ENCODE data around the gene SSBP4. TPM values are rescaled to one million over a fixed set of nuclear protein-coding genes. Genes with fewer than 3 reads are reported as not detected.

SSBP4 gene
- total and polyA plus RNA-seq, 9 donors: 77.1 to 156 (median 118) TPM

GRCh38 chr19:18426416-18426767, 7.2 kb downstream of the SSBP4 start:
- Histone ChIP-seq H3K9me3 (replicated peaks; ENCODE audit: control insufficient read depth, low read depth, low read length) (no peaks in the 10 kb centered on the region), H3K27me3 (ENCODE audit: control insufficient read depth, insufficient read depth, low read length) (no peaks in the 10 kb centered on the region), H3K36me3 (ENCODE audit: control insufficient read depth, insufficient read depth, low read length) (peaks cover 20% of the 10 kb centered on the region), H3K4me3 (ENCODE audit: low read length) (no peak overlapping the region), H3K27ac (ENCODE audit: low read length) (peak overlapping the region; percentile 71), H3K4me1 (ENCODE audit: control insufficient read depth, insufficient read depth, low read length) (peaks cover 89% of the 10 kb centered on the region)
- 70% methylated on average over 5 of the region's 8 CpGs for WGBS (ENCODE audit: insufficient coverage)
- DNase-seq: no peak

- Histone ChIP-seq H3K27me3 (ENCODE audit: control insufficient read depth, insufficient read depth, low read length) (no peaks in the 10 kb centered on the region), H3K4me3 (ENCODE audit: low read length) (no peak overlapping the region), H3K27ac (ENCODE audit: low read length) (no peak overlapping the region), H3K9me3 (replicated peaks; ENCODE audit: control insufficient read depth, low read depth, low read length) (no peaks in the 10 kb centered on the region), H3K36me3 (ENCODE audit: control insufficient read depth, insufficient read depth, low read length) (peaks cover 26% of the 10 kb centered on the region), H3K4me1 (ENCODE audit: control insufficient read depth, insufficient read depth, low read length) (peaks cover 91% of the 10 kb centered on the region)
- WGBS (ENCODE audit: insufficient coverage): 71% methylated on average over 11 of the region's 16 CpGs
- DNase-seq: no peak
Observed at GRCh38 chr19:18427080-18427742, 8.0 kb downstream of the SSBP4 start.

GRCh38 chr19:18427743-18428113, 8.5 kb downstream of the SSBP4 start:
- no peaks in the 10 kb centered on the region for H3K27me3 ChIP-seq (ENCODE audit: control insufficient read depth, insufficient read depth, low read length)
- WGBS (ENCODE audit: insufficient coverage): 54% methylated on average over 4 of the region's 12 CpGs
- no peak overlapping the region for H3K4me3 ChIP-seq (ENCODE audit: low read length)
- H3K27ac ChIP-seq (ENCODE audit: low read length): no peak overlapping the region
- DNase-seq: no peak
- peaks cover 22% of the 10 kb centered on the region for H3K36me3 ChIP-seq (ENCODE audit: control insufficient read depth, insufficient read depth, low read length)
- H3K9me3 ChIP-seq (replicated peaks; ENCODE audit: control insufficient read depth, low read depth, low read length): no peaks in the 10 kb centered on the region
- H3K4me1 ChIP-seq (ENCODE audit: control insufficient read depth, insufficient read depth, low read length): peaks cover 91% of the 10 kb centered on the region

GRCh38 chr19:18428173-18428786, 9.1 kb downstream of the SSBP4 start:
- no peaks in the 10 kb centered on the region for H3K27me3 ChIP-seq (ENCODE audit: control insufficient read depth, insufficient read depth, low read length)
- peaks cover 91% of the 10 kb centered on the region for H3K4me1 ChIP-seq (ENCODE audit: control insufficient read depth, insufficient read depth, low read length)
- H3K36me3 ChIP-seq (ENCODE audit: control insufficient read depth, insufficient read depth, low read length): peaks cover 22% of the 10 kb centered on the region
- WGBS (ENCODE audit: insufficient coverage): 33% methylated on average over 5 of the region's 17 CpGs
- no peaks in the 10 kb centered on the region for H3K9me3 ChIP-seq (replicated peaks; ENCODE audit: control insufficient read depth, low read depth, low read length)
- no peak overlapping the region for H3K27ac ChIP-seq (ENCODE audit: low read length)
- H3K4me3 ChIP-seq (ENCODE audit: low read length): no peak overlapping the region
- DNase-seq: no peak

- peak overlapping the region; percentile 59 for H3K27ac ChIP-seq (ENCODE audit: low read length)
- H3K36me3 ChIP-seq (ENCODE audit: control insufficient read depth, insufficient read depth, low read length): peaks cover 19% of the 10 kb centered on the region
- DNase-seq: peak; percentile 84
- H3K27me3 ChIP-seq (ENCODE audit: control insufficient read depth, insufficient read depth, low read length): no peaks in the 10 kb centered on the region
- WGBS (ENCODE audit: insufficient coverage): 10% methylated on average over 34 of the region's 77 CpGs
- peak overlapping the region; percentile 25 for H3K4me3 ChIP-seq (ENCODE audit: low read length)
- H3K4me1 ChIP-seq (ENCODE audit: control insufficient read depth, insufficient read depth, low read length): peaks cover 87% of the 10 kb centered on the region
- no peaks in the 10 kb centered on the region for H3K9me3 ChIP-seq (replicated peaks; ENCODE audit: control insufficient read depth, low read depth, low read length)
Observed at GRCh38 chr19:18428787-18429674, 9.8 kb downstream of the SSBP4 start.

- peak overlapping the region; percentile 59 for H3K27ac ChIP-seq (ENCODE audit: low read length)
- H3K36me3 ChIP-seq (ENCODE audit: control insufficient read depth, insufficient read depth, low read length): peaks cover 22% of the 10 kb centered on the region
- peaks cover 84% of the 10 kb centered on the region for H3K4me1 ChIP-seq (ENCODE audit: control insufficient read depth, insufficient read depth, low read length)
- no peaks in the 10 kb centered on the region for H3K27me3 ChIP-seq (ENCODE audit: control insufficient read depth, insufficient read depth, low read length)
- WGBS (ENCODE audit: insufficient coverage): 41% methylated on average over 10 of the region's 13 CpGs
- DNase-seq: no peak
- H3K9me3 ChIP-seq (replicated peaks; ENCODE audit: control insufficient read depth, low read depth, low read length): no peaks in the 10 kb centered on the region
- H3K4me3 ChIP-seq (ENCODE audit: low read length): no peak overlapping the region
Observed at GRCh38 chr19:18429717-18430416, 10.7 kb downstream of the SSBP4 start.

GRCh38 chr19:18430417-18431144, 11.4 kb downstream of the SSBP4 start:
- H3K27me3 ChIP-seq (ENCODE audit: control insufficient read depth, insufficient read depth, low read length): no peaks in the 10 kb centered on the region
- peaks cover 76% of the 10 kb centered on the region for H3K4me1 ChIP-seq (ENCODE audit: control insufficient read depth, insufficient read depth, low read length)
- WGBS (ENCODE audit: insufficient coverage): 73% methylated on average over 19 of the region's 21 CpGs
- H3K9me3 ChIP-seq (replicated peaks; ENCODE audit: control insufficient read depth, low read depth, low read length): no peaks in the 10 kb centered on the region
- no peak overlapping the region for H3K4me3 ChIP-seq (ENCODE audit: low read length)
- peaks cover 29% of the 10 kb centered on the region for H3K36me3 ChIP-seq (ENCODE audit: control insufficient read depth, insufficient read depth, low read length)
- H3K27ac ChIP-seq (ENCODE audit: low read length): no peak overlapping the region
- no peak for DNase-seq

- peaks cover 75% of the 10 kb centered on the region for H3K4me1 ChIP-seq (ENCODE audit: control insufficient read depth, insufficient read depth, low read length)
- WGBS (ENCODE audit: insufficient coverage): 50% methylated on average over 14 of the region's 34 CpGs
Observed at GRCh38 chr19:18431351-18432197, 12.4 kb downstream of the SSBP4 start.

More at GRCh38 chr19:18431351-18432197, 12.4 kb downstream of the SSBP4 start:
- Histone ChIP-seq H3K9me3 (replicated peaks; ENCODE audit: control insufficient read depth, low read depth, low read length) (no peaks in the 10 kb centered on the region), H3K4me3 (ENCODE audit: low read length) (no peak overlapping the region), H3K36me3 (ENCODE audit: control insufficient read depth, insufficient read depth, low read length) (peaks cover 37% of the 10 kb centered on the region), H3K27ac (ENCODE audit: low read length) (no peak overlapping the region), H3K27me3 (ENCODE audit: control insufficient read depth, insufficient read depth, low read length) (no peaks in the 10 kb centered on the region)
- DNase-seq: peak; percentile 33

All from muscle of leg (tissue), 11 donors.